ENCODE data around the gene NAA10.
"Not testable (repeated sequence)": the region's sequence is repeated elsewhere in the genome, so short reads cannot be mapped to it uniquely, and the experiment has no call there.

GRCh38 chrX:153980394-153980793 lies 45.6 kb upstream of the NAA10 start:
- TF ChIP-seq CTCF, POLR2A, POLR2AphosphoS5 (IDR thresholded peaks at IDR 0.05): not testable (repeated sequence)
